Breast epithelium (tissue), 3 donors: ENCODE results near the gene TIPIN.

ENCODE experiments used
- POLR2A ChIP-seq: fragments of 450-650 bp; IDR thresholded peaks from one replicate; pipeline ENCODE4 v1.6.1; 2016; ENCODE audit warnings: antibody characterized with exemption, mild to moderate bottlenecking, moderate library complexity
- POLR2AphosphoS5 ChIP-seq, 3 donors: sonication (generic); formaldehyde crosslinking; IDR thresholded peaks; one replicate each; pipeline ENCODE4 v1.6.1; 2017; ENCODE audit warnings: antibody characterized with exemption in 3 of 3
- TF ChIP-seq, protein P1 (sequence below), 3 donors: fragments of 450-650 bp; IDR thresholded peaks; one replicate each; pipeline ENCODE4 v1.5.1; 2016 to 2017; ENCODE audit warnings: antibody characterized with exemption in 3 of 3, mild to moderate bottlenecking in 3 of 3, moderate library complexity in 3 of 3

DNA sequence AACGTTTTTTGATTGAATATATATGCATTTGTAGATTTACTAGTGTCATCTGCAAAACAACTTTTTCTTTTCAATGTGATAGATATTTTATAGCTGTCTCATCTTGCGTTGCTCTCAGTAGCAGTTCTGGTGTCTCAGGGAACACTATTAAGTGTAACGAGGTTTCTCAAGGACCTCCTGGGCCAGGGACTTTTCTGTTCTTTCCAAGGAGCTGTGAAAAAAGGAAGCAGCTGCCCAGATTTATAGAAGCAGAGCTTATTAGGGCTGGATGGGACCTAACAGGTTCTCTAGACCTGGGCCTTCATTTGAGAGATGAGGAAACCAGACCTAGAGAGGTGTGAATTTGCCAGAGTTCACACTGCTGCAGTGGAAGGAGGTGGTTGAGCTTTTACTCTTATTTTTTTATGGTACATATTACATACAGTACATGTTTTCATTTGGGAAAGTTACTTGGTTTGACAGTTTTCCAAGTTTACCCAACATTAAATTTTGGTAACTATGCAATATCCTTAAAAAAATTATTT lies 46.3 kb upstream of the TIPIN start:
- TF ChIP-seq, protein P1, sequence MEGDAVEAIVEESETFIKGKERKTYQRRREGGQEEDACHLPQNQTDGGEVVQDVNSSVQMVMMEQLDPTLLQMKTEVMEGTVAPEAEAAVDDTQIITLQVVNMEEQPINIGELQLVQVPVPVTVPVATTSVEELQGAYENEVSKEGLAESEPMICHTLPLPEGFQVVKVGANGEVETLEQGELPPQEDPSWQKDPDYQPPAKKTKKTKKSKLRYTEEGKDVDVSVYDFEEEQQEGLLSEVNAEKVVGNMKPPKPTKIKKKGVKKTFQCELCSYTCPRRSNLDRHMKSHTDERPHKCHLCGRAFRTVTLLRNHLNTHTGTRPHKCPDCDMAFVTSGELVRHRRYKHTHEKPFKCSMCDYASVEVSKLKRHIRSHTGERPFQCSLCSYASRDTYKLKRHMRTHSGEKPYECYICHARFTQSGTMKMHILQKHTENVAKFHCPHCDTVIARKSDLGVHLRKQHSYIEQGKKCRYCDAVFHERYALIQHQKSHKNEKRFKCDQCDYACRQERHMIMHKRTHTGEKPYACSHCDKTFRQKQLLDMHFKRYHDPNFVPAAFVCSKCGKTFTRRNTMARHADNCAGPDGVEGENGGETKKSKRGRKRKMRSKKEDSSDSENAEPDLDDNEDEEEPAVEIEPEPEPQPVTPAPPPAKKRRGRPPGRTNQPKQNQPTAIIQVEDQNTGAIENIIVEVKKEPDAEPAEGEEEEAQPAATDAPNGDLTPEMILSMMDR (IDR thresholded peaks at IDR 0.05) = no peak
- no peak for TF ChIP-seq POLR2A
- TF ChIP-seq POLR2AphosphoS5 (IDR thresholded peaks at IDR 0.05) = no peak
